ENCODE results near the gene TUT1.

The TUT1 gene

GRCh38 chr11:62600367-62601121 lies 9.2 kb upstream of the TUT1 start:
- TF ChIP-seq GATA3 (IDR thresholded peaks at IDR 0.05; ENCODE audit: low read depth, low read length) = no peak
- TF ChIP-seq GATA2 (IDR thresholded peaks at IDR 0.05; ENCODE audit: low read depth, low read length) = no peak

GRCh38 chr11:62599901-62600300 lies 8.6 kb upstream of the TUT1 start:
- no peak for TF ChIP-seq GATA2 (IDR thresholded peaks at IDR 0.05; ENCODE audit: low read depth, low read length)
- TF ChIP-seq GATA3 (IDR thresholded peaks at IDR 0.05; ENCODE audit: low read depth, low read length) = no peak

- TF ChIP-seq GATA2 (IDR thresholded peaks at IDR 0.05; ENCODE audit: low read depth, low read length) (no peak), GATA3 (IDR thresholded peaks at IDR 0.05; ENCODE audit: low read depth, low read length) (no peak)
These were observed 7.9 kb upstream of the TUT1 start for GRCh38 chr11:62599069-62599696.

GRCh38 chr11:62595124-62595523 lies 3.8 kb upstream of the TUT1 start:
- TF ChIP-seq GATA2 (IDR thresholded peaks at IDR 0.05; ENCODE audit: low read depth, low read length) = no peak
- no peak for TF ChIP-seq GATA3 (IDR thresholded peaks at IDR 0.05; ENCODE audit: low read depth, low read length)

GRCh38 chr11:62593434-62594044 lies 2.2 kb upstream of the TUT1 start:
- no peak for TF ChIP-seq GATA2 (IDR thresholded peaks at IDR 0.05; ENCODE audit: low read depth, low read length)

- TF ChIP-seq GATA3 (IDR thresholded peaks at IDR 0.05; ENCODE audit: low read depth, low read length) (no peak), GATA2 (IDR thresholded peaks at IDR 0.05; ENCODE audit: low read depth, low read length) (no peak)
These were observed 1.7 kb upstream of the TUT1 start for GRCh38 chr11:62592989-62593421.

- no peak for TF ChIP-seq GATA3 (IDR thresholded peaks at IDR 0.05; ENCODE audit: low read depth, low read length)
- no peak for TF ChIP-seq GATA2 (IDR thresholded peaks at IDR 0.05; ENCODE audit: low read depth, low read length)
These were observed 958 bp upstream of the TUT1 start for GRCh38 chr11:62592146-62592815.

GRCh38 chr11:62588966-62589637 lies 2.2 kb downstream of the TUT1 start:
- TF ChIP-seq GATA2 (IDR thresholded peaks at IDR 0.05; ENCODE audit: low read depth, low read length) = no peak

- TF ChIP-seq GATA3 (IDR thresholded peaks at IDR 0.05; ENCODE audit: low read depth, low read length) (no peak), GATA2 (IDR thresholded peaks at IDR 0.05; ENCODE audit: low read depth, low read length) (no peak)
These were observed 10.2 kb downstream of the TUT1 start for GRCh38 chr11:62580959-62581715.

- TF ChIP-seq GATA2 (IDR thresholded peaks at IDR 0.05; ENCODE audit: low read depth, low read length) (no peak), GATA3 (IDR thresholded peaks at IDR 0.05; ENCODE audit: low read depth, low read length) (no peak)
These were observed 12.1 kb downstream of the TUT1 start for GRCh38 chr11:62579252-62579651.

- TF ChIP-seq GATA3 (IDR thresholded peaks at IDR 0.05; ENCODE audit: low read depth, low read length) = no peak
- TF ChIP-seq GATA2 (IDR thresholded peaks at IDR 0.05; ENCODE audit: low read depth, low read length) = no peak
These were observed 12.8 kb downstream of the TUT1 start for GRCh38 chr11:62578541-62578940.

GRCh38 chr11:62577046-62577714 lies 14.1 kb downstream of the TUT1 start:
- TF ChIP-seq GATA3 (IDR thresholded peaks at IDR 0.05; ENCODE audit: low read depth, low read length) (no peak), GATA2 (IDR thresholded peaks at IDR 0.05; ENCODE audit: low read depth, low read length) (no peak)

- TF ChIP-seq GATA2 (IDR thresholded peaks at IDR 0.05; ENCODE audit: low read depth, low read length) = no peak
- no peak for TF ChIP-seq GATA3 (IDR thresholded peaks at IDR 0.05; ENCODE audit: low read depth, low read length)
These were observed 15.5 kb downstream of the TUT1 start for GRCh38 chr11:62575837-62576236.

Measured in SH-SY5Y (cell line).